Measurements from ENCODE around the gene CXCL6.

GRCh38 chr4:73860917-73861316 lies 24.4 kb downstream of the CXCL6 start:
- TF ChIP-seq CTCF (IDR thresholded peaks at IDR 0.05) (no peak), POLR2A (IDR thresholded peaks at IDR 0.05) (no peak)

Measured in breast epithelium (tissue), 3 donors.